GM18867 (cell line): ENCODE measurements around the gene FABP1.
A peak's percentile ranks its signal among the peaks of the same experiment; 100 is the strongest.

Source experiments
- ATAC-seq: cut with Tn5 transposase; IDR thresholded peaks from one replicate; pipeline ENCODE4 v1.9.1; 2021; ENCODE audit warnings: mild to moderate bottlenecking, moderate library complexity; ENCODE audit not compliant: unreplicated experiment

FABP1 gene

GRCh38 chr2:88127888-88128653, at the start of gene FABP1:
Gene FABP1 (minus strand): TSS chr2:88128062. CDS start chr2:88128017, 45 bp downstream.
- ATAC-seq: no peak

- no peak for ATAC-seq
Measured at GRCh38 chr2:88177556-88177955, 49.7 kb upstream of the FABP1 start.

GRCh38 chr2:88176352-88176984, 48.6 kb upstream of the FABP1 start:
- no peak for ATAC-seq

- no peak for ATAC-seq
Measured at GRCh38 chr2:88172882-88173281, 45.0 kb upstream of the FABP1 start.

GRCh38 chr2:88171966-88172365, 44.1 kb upstream of the FABP1 start:
- ATAC-seq: no peak

GRCh38 chr2:88170472-88170892, 42.6 kb upstream of the FABP1 start:
- no peak for ATAC-seq

- ATAC-seq: no peak
Measured at GRCh38 chr2:88168386-88168785, 40.5 kb upstream of the FABP1 start.

GRCh38 chr2:88167740-88168139, 39.9 kb upstream of the FABP1 start:
- ATAC-seq: no peak

- no peak for ATAC-seq
Measured at GRCh38 chr2:88165332-88166003, 37.6 kb upstream of the FABP1 start.

GRCh38 chr2:88161446-88162244, 33.8 kb upstream of the FABP1 start:
- ATAC-seq: no peak

GRCh38 chr2:88160517-88160916, 32.7 kb upstream of the FABP1 start:
- ATAC-seq: no peak

- ATAC-seq: peak; percentile 62
Measured at GRCh38 chr2:88159955-88160415, 32.1 kb upstream of the FABP1 start.

- no peak for ATAC-seq
Measured at GRCh38 chr2:88159481-88159880, 31.6 kb upstream of the FABP1 start.

- ATAC-seq: no peak
Measured at GRCh38 chr2:88148929-88149438, 21.1 kb upstream of the FABP1 start.

GRCh38 chr2:88147145-88147544, 19.3 kb upstream of the FABP1 start:
- no peak for ATAC-seq

GRCh38 chr2:88146590-88146989, 18.7 kb upstream of the FABP1 start:
- ATAC-seq: no peak

GRCh38 chr2:88144914-88145497, 17.1 kb upstream of the FABP1 start:
- no peak for ATAC-seq

- no peak for ATAC-seq
Measured at GRCh38 chr2:88144271-88144670, 16.4 kb upstream of the FABP1 start.

- ATAC-seq: no peak
Measured at GRCh38 chr2:88141952-88142351, 14.1 kb upstream of the FABP1 start.

GRCh38 chr2:88139804-88140203, 11.9 kb upstream of the FABP1 start:
- no peak for ATAC-seq
